Peyer's patch (tissue), 4 donors: ENCODE results near the gene ZC3H7B. TPM values are rescaled to one million over a fixed set of nuclear protein-coding genes. Genes with fewer than 3 reads are reported as not detected.
"Not testable (repeated sequence)": the region's sequence is repeated elsewhere in the genome, so short reads cannot be mapped to it uniquely, and the experiment has no call there.

Experiments used
- DNase-seq, 3 donors: peaks; one replicate each; pipeline ENCODE4 v3.0.0-alpha.2; 2017 to 2019
- H3K27ac ChIP-seq, 4 donors: fragments of 200-600 bp; sonication (generic); one replicate each; pipeline ENCODE4 v1.5.1; 2016 to 2019
- H3K27me3 ChIP-seq, 2 donors: fragments of 200-600 bp; sonication (generic); one replicate each; pipeline ENCODE4 v1.5.1; 2019
- H3K36me3 ChIP-seq, 3 donors: fragments of 200-600 bp; sonication (generic); one replicate each; pipeline ENCODE4 v1.5.1; 2016 to 2019
- H3K4me1 ChIP-seq, 4 donors: fragments of 200-600 bp; sonication (generic); one replicate each; pipeline ENCODE4 v1.5.1; 2016 to 2019
- H3K4me3 ChIP-seq, 4 donors: fragments of 200-600 bp; sonication (generic); 1 replicate in 3 of 4; 2 replicates in 1 of 4; pipeline ENCODE4 v1.5.1; 2016 to 2019; ENCODE audit warnings: mild to moderate bottlenecking in 1 of 4
- H3K9me3 ChIP-seq, 4 donors: fragments of 200-600 bp; sonication (generic); one replicate each; pipeline ENCODE4 v1.5.1; 2016 to 2019; ENCODE audit warnings: mild to moderate bottlenecking in 1 of 4
- CTCF ChIP-seq, 6 experiments: fragments of 450-650 bp in 4 of 6; fragments of 200-600 bp in 2 of 6; sonication (generic) in 1 of 6; IDR thresholded peaks; one replicate each; pipeline ENCODE4 v1.5.1; 2017 to 2019; ENCODE audit warnings: antibody characterized with exemption in 6 of 6, mild to moderate bottlenecking in 3 of 6, moderate library complexity in 1 of 6
- POLR2A ChIP-seq, 2 donors: fragments of 450-650 bp; IDR thresholded peaks; one replicate each; pipeline ENCODE4 v1.5.1; 2017; ENCODE audit warnings: antibody characterized with exemption in 2 of 2, mild to moderate bottlenecking in 2 of 2, moderate library complexity in 2 of 2
- total RNA-seq, 4 donors: library from RNA; depleted of rRNA; stranded (reverse); fragments of >200 nt; gene quantifications; one replicate each; pipeline ENCODE4 v1.1.0, GENCODE V29; 2016

ZC3H7B gene
- 10 to 100 TPM; 39.9 to 65.1 (median 60.0) TPM for total RNA-seq

- Histone ChIP-seq H3K27me3 (no peaks in the 10 kb centered on the region), H3K36me3 (no peaks in the 10 kb centered on the region), H3K9me3 (no peaks in the 10 kb centered on the region), H3K27ac (peak within 1 kb of the TSS; percentile 79 to 85 (median 84)), H3K4me3 (peak within 1 kb of the TSS; percentile 79 to 95 (median 91)), H3K4me1 (peaks cover 0 to 22% (median 0%) of the 10 kb centered on the region in 4 donors)
- TF ChIP-seq CTCF (IDR thresholded peaks at IDR 0.05) (peak; percentile 24 to 63 (median 52)), POLR2A (IDR thresholded peaks at IDR 0.05) (peak; percentile 53 to 72)
- peak; percentile 78 to 92 (median 88) for DNase-seq
Measured at GRCh38 chr22:41301085-41302020, at the start of gene ZC3H7B. Gene ZC3H7B (plus strand): TSS chr22:41301525. CDS start chr22:41320661, 19,136 bp downstream.

- Histone ChIP-seq H3K36me3 (peaks cover 0 to 100% (median 0%) of the 10 kb centered on the region in 3 donors), H3K4me3 (no peak overlapping the region), H3K27me3 (no peaks in the 10 kb centered on the region), H3K27ac (no peak overlapping the region), H3K9me3 (no peaks in the 10 kb centered on the region), H3K4me1 (no peaks in the 10 kb centered on the region)
- no peak for DNase-seq
- no peak for TF ChIP-seq CTCF (IDR thresholded peaks at IDR 0.05)
- no peak for TF ChIP-seq POLR2A (IDR thresholded peaks at IDR 0.05)
Measured at GRCh38 chr22:41252365-41252764, 49.0 kb upstream of the ZC3H7B start.

DNA sequence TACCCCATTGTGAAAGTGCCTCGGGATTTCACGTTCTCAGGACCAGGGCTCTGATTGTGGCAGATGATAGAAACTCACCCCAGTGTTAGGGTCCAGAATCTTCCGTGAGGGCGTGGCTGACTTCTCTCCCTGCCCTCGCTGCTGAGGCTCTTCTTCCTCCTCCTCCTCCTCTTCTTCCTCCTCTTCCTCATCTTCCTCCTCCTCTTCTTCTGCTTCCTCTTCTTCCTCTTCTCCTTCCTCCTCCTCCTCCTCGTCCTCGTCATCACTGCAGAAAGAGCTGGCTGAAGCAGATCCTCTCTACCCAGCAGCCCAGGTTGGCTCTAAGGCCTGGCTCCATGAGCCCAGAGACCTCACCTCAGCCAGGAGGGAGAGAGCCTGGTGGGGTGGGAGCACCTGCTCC is 47.1 kb upstream of the ZC3H7B start:
- no peaks in the 10 kb centered on the region for H3K9me3 ChIP-seq
- peaks cover 0 to 98% (median 0%) of the 10 kb centered on the region in 3 donors for H3K36me3 ChIP-seq
- TF ChIP-seq CTCF (IDR thresholded peaks at IDR 0.05) (no peak), POLR2A (IDR thresholded peaks at IDR 0.05) (no peak)
- no peaks in the 10 kb centered on the region for H3K27me3 ChIP-seq
- no peaks in the 10 kb centered on the region for H3K4me1 ChIP-seq
- no peak for DNase-seq
- H3K4me3 ChIP-seq = no peak overlapping the region
- no peak overlapping the region for H3K27ac ChIP-seq

DNA sequence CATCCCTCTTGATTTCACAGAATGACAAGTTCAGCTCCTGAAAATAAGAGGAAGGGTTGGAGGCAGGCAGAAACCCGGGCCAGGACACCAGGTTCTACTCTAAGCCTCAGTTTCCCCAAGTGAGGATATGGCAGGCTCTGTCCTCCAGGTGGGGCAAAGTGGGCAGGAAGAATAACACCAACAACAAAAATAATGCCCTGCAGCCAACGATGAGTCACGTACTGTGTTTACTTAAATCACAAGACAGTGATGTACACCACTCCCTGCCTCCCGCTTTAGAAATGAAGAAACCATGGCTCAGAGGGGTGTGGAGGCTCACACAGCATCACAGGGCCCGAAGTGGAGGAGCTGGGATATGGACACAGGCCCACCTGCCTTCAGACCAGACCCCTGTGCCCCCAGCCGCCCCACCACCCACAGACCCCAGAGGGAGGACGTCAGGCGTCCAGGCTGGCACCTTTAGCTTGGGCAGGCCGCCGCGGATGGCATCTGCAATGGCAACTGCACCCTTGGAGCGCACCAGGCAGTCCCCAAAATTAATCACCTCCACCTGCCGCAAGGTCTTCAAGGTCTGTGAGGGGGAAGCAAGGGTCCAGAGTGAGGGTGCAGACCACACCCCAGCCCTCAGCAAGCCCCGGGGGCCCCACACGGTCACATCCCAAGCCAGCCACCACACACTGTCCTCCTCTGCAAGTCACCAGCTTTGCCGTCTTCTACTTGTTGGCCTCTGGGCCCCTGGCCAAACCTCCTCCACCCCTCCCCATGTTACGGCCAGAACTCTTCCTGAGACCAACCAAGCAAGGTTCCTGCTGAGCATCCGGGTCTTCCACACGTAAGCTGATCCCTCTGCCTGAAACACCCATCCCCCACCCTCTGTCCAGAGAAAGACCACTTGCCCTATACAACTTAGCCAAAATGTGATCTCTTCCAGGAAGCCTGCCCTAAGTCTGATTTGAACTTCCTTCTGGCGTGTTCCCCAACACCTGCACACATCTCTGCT is 44.8 kb upstream of the ZC3H7B start:
- TF ChIP-seq CTCF (IDR thresholded peaks at IDR 0.05) (no peak), POLR2A (IDR thresholded peaks at IDR 0.05) (no peak)
- H3K36me3 ChIP-seq = peaks cover 0 to 97% (median 0%) of the 10 kb centered on the region in 3 donors
- no peaks in the 10 kb centered on the region for H3K9me3 ChIP-seq
- H3K4me3 ChIP-seq = no peak overlapping the region
- DNase-seq = no peak
- H3K27me3 ChIP-seq = no peaks in the 10 kb centered on the region
- H3K4me1 ChIP-seq = no peaks in the 10 kb centered on the region
- H3K27ac ChIP-seq = no peak overlapping the region

GRCh38 chr22:41257696-41258095 is 43.6 kb upstream of the ZC3H7B start:
- Histone ChIP-seq H3K36me3 (peaks cover 0 to 97% (median 0%) of the 10 kb centered on the region in 3 donors), H3K27me3 (no peaks in the 10 kb centered on the region), H3K27ac (no peak overlapping the region), H3K4me1 (no peaks in the 10 kb centered on the region), H3K9me3 (no peaks in the 10 kb centered on the region), H3K4me3 (no peak overlapping the region)
- no peak for DNase-seq
- TF ChIP-seq POLR2A (IDR thresholded peaks at IDR 0.05) (no peak), CTCF (IDR thresholded peaks at IDR 0.05) (no peak)

DNA sequence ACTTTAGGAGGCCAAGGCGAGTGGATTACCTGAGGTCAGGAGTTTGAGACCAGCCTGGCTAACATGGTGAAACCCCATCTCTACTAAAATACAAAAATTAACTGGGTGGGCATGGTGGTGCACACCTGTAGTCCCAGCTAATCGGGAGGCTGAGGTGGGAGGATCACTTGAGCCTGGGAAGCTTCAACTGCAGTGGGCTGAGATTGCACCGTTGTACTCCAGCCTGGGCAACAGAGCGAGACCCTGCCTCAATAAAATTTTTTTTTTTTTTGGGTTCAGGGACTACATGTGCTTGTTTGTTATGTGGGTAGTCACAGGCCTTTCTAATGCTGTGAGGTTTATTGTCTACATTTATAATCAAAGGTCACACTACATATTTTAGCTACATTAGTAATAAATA is 41.6 kb upstream of the ZC3H7B start:
- H3K27ac ChIP-seq, H3K4me3 ChIP-seq, H3K4me1 ChIP-seq, H3K9me3 ChIP-seq, DNase-seq, H3K27me3 ChIP-seq: not testable (repeated sequence)
- peaks cover 0 to 97% (median 0%) of the 10 kb centered on the region in 3 donors for H3K36me3 ChIP-seq
